HepG2 (cell line): ENCODE results near the gene MSL3B.
A peak's percentile ranks its signal among the peaks of the same experiment; 100 is the strongest.

Experiments used
- CENPX ChIP-seq: sonication (generic); formaldehyde crosslinking; IDR thresholded peaks from 2 replicates; pipeline ENCODE4 v1.9.0; 2021; ENCODE audit warnings: mild to moderate bottlenecking, missing genetic modification reagents, moderate library complexity
- MYC ChIP-seq: sonication (generic); formaldehyde crosslinking; IDR thresholded peaks from 2 replicates; pipeline ENCODE4 v1.9.0; 2021; ENCODE audit warnings: missing genetic modification reagents, borderline replicate concordance
- NCOA2 ChIP-seq: sonication (generic); formaldehyde crosslinking; IDR thresholded peaks from 2 replicates; pipeline ENCODE4 v1.8.0; 2022; ENCODE audit warnings: inconsistent platforms
- NCOA5 ChIP-seq: sonication (generic); formaldehyde crosslinking; IDR thresholded peaks from 2 replicates; pipeline ENCODE4 v1.4.0; 2020; ENCODE audit warnings: missing genetic modification reagents
- REPIN1 ChIP-seq: sonication (generic); formaldehyde crosslinking; IDR thresholded peaks from 2 replicates; pipeline ENCODE4 v1.8.0; 2022; ENCODE audit warnings: missing genetic modification reagents, low read depth, mild to moderate bottlenecking, borderline replicate concordance
- SNAPC4 ChIP-seq: sonication (generic); formaldehyde crosslinking; IDR thresholded peaks from 2 replicates; pipeline ENCODE4 v1.4.0; 2020; ENCODE audit warnings: mild to moderate bottlenecking, missing genetic modification reagents
- ZC3H4 ChIP-seq: sonication (generic); formaldehyde crosslinking; IDR thresholded peaks from 2 replicates; pipeline ENCODE4 v1.4.0; 2020; ENCODE audit warnings: missing genetic modification reagents, borderline replicate concordance
- ZNF18 ChIP-seq: sonication (generic); formaldehyde crosslinking; IDR thresholded peaks from 2 replicates; pipeline ENCODE4 v1.8.0; 2022; ENCODE audit warnings: mild to moderate bottlenecking, missing genetic modification reagents; ENCODE audit not compliant: insufficient replicate concordance
- ZNF446 ChIP-seq: sonication (generic); formaldehyde crosslinking; IDR thresholded peaks from 2 replicates; pipeline ENCODE4 v1.5.0; 2020; ENCODE audit warnings: mild to moderate bottlenecking, missing genetic modification reagents
- ZNF572 ChIP-seq: sonication (generic); formaldehyde crosslinking; IDR thresholded peaks from 2 replicates; pipeline ENCODE4 v1.5.1; 2020; ENCODE audit warnings: mild to moderate bottlenecking, missing genetic modification reagents
- ZNF619 ChIP-seq: sonication (generic); formaldehyde crosslinking; IDR thresholded peaks from 2 replicates; pipeline ENCODE4 v1.4.0; 2020; ENCODE audit warnings: mild to moderate bottlenecking, missing genetic modification reagents
- ZNF740 ChIP-seq: sonication (generic); formaldehyde crosslinking; IDR thresholded peaks from 2 replicates; pipeline ENCODE4 v1.4.0; 2020; ENCODE audit warnings: missing genetic modification reagents
- ZNF775 ChIP-seq: sonication (generic); formaldehyde crosslinking; IDR thresholded peaks from 2 replicates; pipeline ENCODE4 v1.4.0; 2020; ENCODE audit warnings: missing genetic modification reagents, mild to moderate bottlenecking, moderate library complexity, borderline replicate concordance
- TF ChIP-seq, protein P1 (sequence below): sonication (generic); formaldehyde crosslinking; IDR thresholded peaks from 2 replicates; pipeline ENCODE4 v1.5.0; 2020; ENCODE audit warnings: mild to moderate bottlenecking, missing genetic modification reagents
- TF ChIP-seq, protein P2 (sequence below): sonication (generic); formaldehyde crosslinking; IDR thresholded peaks from 2 replicates; pipeline ENCODE4 v1.4.0; 2020; ENCODE audit warnings: mild to moderate bottlenecking, missing genetic modification reagents

The MSL3B gene

GRCh38 chr2:233854241-233854981, 13.8 kb downstream of the MSL3B start, which contains the start of gene HJURP (continued):
- no peak for TF ChIP-seq ZNF18 (CRISPR knock-in tag)
- 0 out of 2 replicates have a peak, but pooled peaks have one; percentile 54 for TF ChIP-seq ZNF740 (CRISPR knock-in tag)
- no peak for TF ChIP-seq SNAPC4 (CRISPR knock-in tag)
- no peak; the same call in none of the 2 replicates for TF ChIP-seq NCOA2 (CRISPR knock-in tag)
- TF ChIP-seq, protein P1, sequence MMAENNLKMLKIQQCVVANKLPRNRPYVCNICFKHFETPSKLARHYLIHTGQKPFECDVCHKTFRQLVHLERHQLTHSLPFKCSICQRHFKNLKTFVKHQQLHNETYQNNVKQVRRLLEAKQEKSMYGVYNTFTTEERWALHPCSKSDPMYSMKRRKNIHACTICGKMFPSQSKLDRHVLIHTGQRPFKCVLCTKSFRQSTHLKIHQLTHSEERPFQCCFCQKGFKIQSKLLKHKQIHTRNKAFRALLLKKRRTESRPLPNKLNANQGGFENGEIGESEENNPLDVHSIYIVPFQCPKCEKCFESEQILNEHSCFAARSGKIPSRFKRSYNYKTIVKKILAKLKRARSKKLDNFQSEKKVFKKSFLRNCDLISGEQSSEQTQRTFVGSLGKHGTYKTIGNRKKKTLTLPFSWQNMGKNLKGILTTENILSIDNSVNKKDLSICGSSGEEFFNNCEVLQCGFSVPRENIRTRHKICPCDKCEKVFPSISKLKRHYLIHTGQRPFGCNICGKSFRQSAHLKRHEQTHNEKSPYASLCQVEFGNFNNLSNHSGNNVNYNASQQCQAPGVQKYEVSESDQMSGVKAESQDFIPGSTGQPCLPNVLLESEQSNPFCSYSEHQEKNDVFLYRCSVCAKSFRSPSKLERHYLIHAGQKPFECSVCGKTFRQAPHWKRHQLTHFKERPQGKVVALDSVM (CRISPR knock-in tag): no peak
- TF ChIP-seq ZNF775: no peak
- no peak for TF ChIP-seq CENPX (CRISPR knock-in tag)
- TF ChIP-seq ZNF619 (CRISPR knock-in tag): no peak
- no peak for TF ChIP-seq NCOA5 (CRISPR knock-in tag)
- no peak for TF ChIP-seq ZC3H4 (CRISPR knock-in tag)
- TF ChIP-seq, protein P2, sequence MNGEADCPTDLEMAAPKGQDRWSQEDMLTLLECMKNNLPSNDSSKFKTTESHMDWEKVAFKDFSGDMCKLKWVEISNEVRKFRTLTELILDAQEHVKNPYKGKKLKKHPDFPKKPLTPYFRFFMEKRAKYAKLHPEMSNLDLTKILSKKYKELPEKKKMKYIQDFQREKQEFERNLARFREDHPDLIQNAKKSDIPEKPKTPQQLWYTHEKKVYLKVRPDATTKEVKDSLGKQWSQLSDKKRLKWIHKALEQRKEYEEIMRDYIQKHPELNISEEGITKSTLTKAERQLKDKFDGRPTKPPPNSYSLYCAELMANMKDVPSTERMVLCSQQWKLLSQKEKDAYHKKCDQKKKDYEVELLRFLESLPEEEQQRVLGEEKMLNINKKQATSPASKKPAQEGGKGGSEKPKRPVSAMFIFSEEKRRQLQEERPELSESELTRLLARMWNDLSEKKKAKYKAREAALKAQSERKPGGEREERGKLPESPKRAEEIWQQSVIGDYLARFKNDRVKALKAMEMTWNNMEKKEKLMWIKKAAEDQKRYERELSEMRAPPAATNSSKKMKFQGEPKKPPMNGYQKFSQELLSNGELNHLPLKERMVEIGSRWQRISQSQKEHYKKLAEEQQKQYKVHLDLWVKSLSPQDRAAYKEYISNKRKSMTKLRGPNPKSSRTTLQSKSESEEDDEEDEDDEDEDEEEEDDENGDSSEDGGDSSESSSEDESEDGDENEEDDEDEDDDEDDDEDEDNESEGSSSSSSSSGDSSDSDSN (CRISPR knock-in tag): peak; percentile 39; the same call in 1 of the 2 replicates
- TF ChIP-seq ZNF572 (CRISPR knock-in tag): 0 out of 2 replicates have a peak, but pooled peaks have one; percentile 17
- peak; percentile 90 for TF ChIP-seq MYC (CRISPR knock-in tag)
- peak; percentile 94 for TF ChIP-seq REPIN1 (CRISPR knock-in tag)
- TF ChIP-seq ZNF446: peak; percentile 36
